Suprapubic skin (tissue), 4 donors: ENCODE data around the gene RNASEL. TPM values are rescaled to one million over a fixed set of nuclear protein-coding genes. Genes with fewer than 3 reads are reported as not detected.

Source experiments
- DNase-seq, 2 donors: peaks; one replicate each; pipeline ENCODE4 v3.0.0-alpha.2; 2019; ENCODE audit warnings: low spot score in 2 of 2
- H3K27ac ChIP-seq: fragments of 200-600 bp; sonication (generic); one replicate; pipeline ENCODE4 v1.5.1; 2019
- H3K27me3 ChIP-seq: fragments of 200-600 bp; sonication (generic); one replicate; pipeline ENCODE4 v1.5.1; 2019
- H3K36me3 ChIP-seq: fragments of 200-600 bp; sonication (generic); one replicate; pipeline ENCODE4 v1.5.1; 2019
- H3K4me1 ChIP-seq: fragments of 200-600 bp; sonication (generic); one replicate; pipeline ENCODE4 v1.5.1; 2019
- H3K4me3 ChIP-seq: fragments of 200-600 bp; sonication (generic); one replicate; pipeline ENCODE4 v1.5.1; 2019; ENCODE audit warnings: mild to moderate bottlenecking
- H3K9me3 ChIP-seq: fragments of 200-600 bp; sonication (generic); one replicate; pipeline ENCODE4 v1.5.1; 2019
- EP300 ChIP-seq: sonication (generic); formaldehyde crosslinking; IDR thresholded peaks from one replicate; pipeline ENCODE4 v1.6.1; 2017; ENCODE audit warnings: antibody characterized with exemption
- POLR2A ChIP-seq, 2 donors: fragments of 450-650 bp; IDR thresholded peaks; one replicate each; pipeline ENCODE4 v1.6.1; 2017; ENCODE audit warnings: antibody characterized with exemption in 2 of 2, mild to moderate bottlenecking in 2 of 2, moderate library complexity in 2 of 2
- POLR2AphosphoS5 ChIP-seq, 3 donors: sonication (generic); formaldehyde crosslinking; IDR thresholded peaks; one replicate each; pipeline ENCODE4 v1.6.1; 2017; ENCODE audit warnings: antibody characterized with exemption in 3 of 3
- WGBS: methylation state at CpG from one replicate; pipeline ENCODE4 v1.1.5; 2018; 5-methylcytosine and 5-hydroxymethylcytosine counted together
- total RNA-seq, 4 donors: library from RNA; depleted of rRNA; stranded (reverse); fragments of >200 nt; gene quantifications; one replicate each; pipeline ENCODE4 v1.1.0, GENCODE V29; 2016
- TF ChIP-seq, protein P1 (sequence below), 2 donors: fragments of 200-600 bp in 1 of 2; fragments of 450-650 bp in 1 of 2; sonication (generic) in 1 of 2; IDR thresholded peaks; one replicate each; pipeline ENCODE4 v1.5.1; 2016 to 2019; ENCODE audit warnings: antibody characterized with exemption in 2 of 2, mild to moderate bottlenecking in 1 of 2, moderate library complexity in 1 of 2

Gene RNASEL
- total RNA-seq, 4 donors from 2014 or later, result 4.1 to 10.7 (median 6.2) TPM

DNA sequence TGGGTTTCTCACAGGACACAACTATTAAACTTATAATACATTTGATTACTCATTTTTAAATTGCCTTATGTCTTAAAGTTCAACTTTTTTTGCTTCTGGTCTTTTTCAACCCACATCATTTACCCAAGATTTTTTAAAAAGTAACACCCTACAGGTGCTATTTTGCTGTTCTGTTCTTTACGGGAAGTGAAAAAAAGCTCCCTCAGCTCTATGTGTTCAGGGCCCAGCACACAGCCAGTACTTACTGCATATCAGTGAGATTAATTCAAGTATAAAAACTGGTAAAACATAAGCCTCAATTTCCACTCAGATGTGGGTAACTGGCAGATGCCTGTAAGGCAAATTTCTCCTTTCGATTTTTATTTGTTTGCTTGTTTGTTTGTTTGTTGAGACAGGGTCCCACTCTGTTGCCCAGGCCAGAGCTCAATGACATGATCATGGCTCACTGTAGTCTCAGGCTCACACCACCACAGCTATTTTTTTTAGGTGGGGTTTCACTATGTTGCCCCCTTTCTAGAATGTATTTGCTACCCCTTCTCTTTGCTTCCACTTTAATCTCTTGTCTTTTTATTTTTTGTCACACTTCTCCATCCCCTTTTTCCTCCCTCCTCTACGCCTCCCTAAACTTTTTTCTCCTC, 20.3 kb downstream of the RNASEL start:
- H3K27me3 ChIP-seq, result no peaks in the 10 kb centered on the region
- H3K4me1 ChIP-seq, result no peaks in the 10 kb centered on the region
- no peak overlapping the region for H3K27ac ChIP-seq
- WGBS, result 86% methylated on average over 3 of the region's 3 CpGs
- H3K36me3 ChIP-seq, result no peaks in the 10 kb centered on the region
- no peak overlapping the region for H3K4me3 ChIP-seq
- TF ChIP-seq POLR2A (IDR thresholded peaks at IDR 0.05) (no peak), EP300 (no peak), POLR2AphosphoS5 (IDR thresholded peaks at IDR 0.05) (no peak)
- TF ChIP-seq, protein P1, sequence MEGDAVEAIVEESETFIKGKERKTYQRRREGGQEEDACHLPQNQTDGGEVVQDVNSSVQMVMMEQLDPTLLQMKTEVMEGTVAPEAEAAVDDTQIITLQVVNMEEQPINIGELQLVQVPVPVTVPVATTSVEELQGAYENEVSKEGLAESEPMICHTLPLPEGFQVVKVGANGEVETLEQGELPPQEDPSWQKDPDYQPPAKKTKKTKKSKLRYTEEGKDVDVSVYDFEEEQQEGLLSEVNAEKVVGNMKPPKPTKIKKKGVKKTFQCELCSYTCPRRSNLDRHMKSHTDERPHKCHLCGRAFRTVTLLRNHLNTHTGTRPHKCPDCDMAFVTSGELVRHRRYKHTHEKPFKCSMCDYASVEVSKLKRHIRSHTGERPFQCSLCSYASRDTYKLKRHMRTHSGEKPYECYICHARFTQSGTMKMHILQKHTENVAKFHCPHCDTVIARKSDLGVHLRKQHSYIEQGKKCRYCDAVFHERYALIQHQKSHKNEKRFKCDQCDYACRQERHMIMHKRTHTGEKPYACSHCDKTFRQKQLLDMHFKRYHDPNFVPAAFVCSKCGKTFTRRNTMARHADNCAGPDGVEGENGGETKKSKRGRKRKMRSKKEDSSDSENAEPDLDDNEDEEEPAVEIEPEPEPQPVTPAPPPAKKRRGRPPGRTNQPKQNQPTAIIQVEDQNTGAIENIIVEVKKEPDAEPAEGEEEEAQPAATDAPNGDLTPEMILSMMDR (IDR thresholded peaks at IDR 0.05), result no peak
- DNase-seq, result no peak
- H3K9me3 ChIP-seq, result no peaks in the 10 kb centered on the region

DNA sequence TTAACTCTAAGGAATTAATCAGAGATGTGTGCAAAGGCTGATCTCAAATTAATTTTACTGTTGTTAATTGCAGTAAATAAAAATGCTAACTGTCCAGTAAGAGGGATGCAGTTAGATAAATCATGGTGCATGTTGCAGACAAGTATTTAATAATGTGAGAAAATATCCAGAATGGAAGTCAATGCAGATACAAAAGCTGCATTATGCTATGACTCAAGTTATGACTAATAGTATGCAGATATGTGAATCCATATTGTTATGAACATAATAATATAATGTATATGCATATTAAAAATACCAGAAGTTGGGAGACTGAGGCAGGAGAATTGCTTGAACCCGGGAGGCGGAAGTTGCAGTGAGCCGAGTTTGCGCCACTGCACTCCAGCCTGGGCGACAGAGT, 21.4 kb downstream of the RNASEL start:
- no peaks in the 10 kb centered on the region for H3K27me3 ChIP-seq
- DNase-seq, result no peak
- H3K4me3 ChIP-seq, result no peak overlapping the region
- no peaks in the 10 kb centered on the region for H3K4me1 ChIP-seq
- H3K9me3 ChIP-seq, result no peaks in the 10 kb centered on the region
- no peaks in the 10 kb centered on the region for H3K36me3 ChIP-seq
- 91% methylated on average over 5 of the region's 5 CpGs for WGBS
- no peak overlapping the region for H3K27ac ChIP-seq
- no peak for TF ChIP-seq POLR2AphosphoS5 (IDR thresholded peaks at IDR 0.05)
- TF ChIP-seq, protein P1 (IDR thresholded peaks at IDR 0.05), result no peak

DNA sequence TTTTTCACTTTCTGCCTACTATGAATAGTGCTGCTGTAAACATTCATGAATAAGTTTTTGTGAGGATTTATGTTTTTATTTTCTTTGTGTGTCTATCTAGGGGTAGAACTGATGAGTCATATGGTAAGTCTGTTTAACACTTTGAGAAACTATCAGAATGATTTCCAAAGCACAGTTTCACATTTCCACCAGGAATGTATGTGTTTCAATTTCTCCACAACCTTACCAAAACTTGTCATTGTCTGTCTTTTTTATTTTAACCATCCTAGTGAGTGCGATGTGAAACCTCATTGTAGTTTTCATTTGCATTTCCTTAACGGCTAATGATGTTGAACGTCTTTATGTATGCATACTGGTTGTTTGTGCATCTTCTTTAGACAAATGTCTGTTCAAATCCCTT, 23.5 kb downstream of the RNASEL start:
- no peaks in the 10 kb centered on the region for H3K36me3 ChIP-seq
- WGBS, result 90% methylated on average over 3 of the region's 3 CpGs
- H3K27me3 ChIP-seq, result no peaks in the 10 kb centered on the region
- H3K27ac ChIP-seq, result no peak overlapping the region
- TF ChIP-seq POLR2AphosphoS5 (IDR thresholded peaks at IDR 0.05) (no peak), EP300 (no peak), POLR2A (IDR thresholded peaks at IDR 0.05) (no peak)
- TF ChIP-seq, protein P1 (IDR thresholded peaks at IDR 0.05), result no peak
- H3K4me3 ChIP-seq, result no peak overlapping the region
- H3K9me3 ChIP-seq, result no peaks in the 10 kb centered on the region
- no peaks in the 10 kb centered on the region for H3K4me1 ChIP-seq
- no peak for DNase-seq

DNA sequence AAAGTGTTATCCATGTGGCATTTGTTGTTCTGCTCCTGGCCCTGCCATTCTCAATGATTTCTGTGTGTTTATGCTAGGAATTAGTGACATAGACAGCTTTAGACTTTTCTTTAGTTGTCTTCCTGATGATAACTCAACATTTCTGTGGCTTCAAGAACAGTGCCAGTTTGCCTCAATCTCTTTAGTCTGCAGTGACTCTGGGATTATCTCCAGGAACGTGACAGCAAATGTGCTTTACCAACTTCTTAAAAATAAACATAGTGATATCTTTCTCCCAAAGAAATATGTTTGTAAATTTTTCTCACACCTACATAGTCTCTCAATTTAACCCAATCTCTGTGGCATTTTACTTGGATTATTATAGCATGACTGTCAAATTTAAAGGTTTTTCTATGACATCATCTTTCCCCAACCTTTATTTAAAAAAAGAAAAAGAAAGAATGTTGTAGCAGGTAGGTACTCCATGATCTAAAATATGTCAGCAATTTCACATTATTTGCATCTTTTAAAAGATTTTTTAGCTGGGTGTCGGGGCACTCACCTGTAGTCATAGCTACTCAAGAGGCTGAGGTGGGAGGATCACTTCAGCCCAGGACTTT, 24.6 kb downstream of the RNASEL start:
- no peaks in the 10 kb centered on the region for H3K9me3 ChIP-seq
- WGBS, result 78% methylated on average over 2 of the region's 2 CpGs
- no peak for DNase-seq
- no peaks in the 10 kb centered on the region for H3K27me3 ChIP-seq
- no peaks in the 10 kb centered on the region for H3K4me1 ChIP-seq
- TF ChIP-seq EP300, result no peak
- TF ChIP-seq POLR2AphosphoS5 (IDR thresholded peaks at IDR 0.05), result no peak
- TF ChIP-seq, protein P1 (IDR thresholded peaks at IDR 0.05), result no peak
- TF ChIP-seq POLR2A (IDR thresholded peaks at IDR 0.05), result no peak
- H3K36me3 ChIP-seq, result no peaks in the 10 kb centered on the region
- H3K4me3 ChIP-seq, result no peak overlapping the region
- no peak overlapping the region for H3K27ac ChIP-seq

DNA sequence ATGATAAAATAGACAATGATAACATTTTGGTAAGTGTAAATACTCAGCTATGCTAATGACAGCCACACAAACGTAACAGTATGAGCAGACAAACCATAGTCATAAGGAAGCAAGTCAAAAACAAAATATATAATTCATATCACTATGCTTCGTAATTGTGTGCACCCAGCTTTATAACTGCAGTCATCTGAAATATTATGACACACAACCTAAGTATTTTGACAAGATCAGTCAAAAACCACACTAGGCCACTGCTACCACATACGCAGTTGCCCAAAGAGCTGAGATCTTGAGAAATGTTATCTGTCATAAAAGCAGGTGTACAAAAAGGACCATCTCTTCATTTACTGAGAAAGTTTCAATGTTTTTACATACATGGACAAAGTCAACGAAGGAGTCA, 26.0 kb downstream of the RNASEL start:
- H3K4me1 ChIP-seq, result no peaks in the 10 kb centered on the region
- no peak for DNase-seq
- no peak overlapping the region for H3K27ac ChIP-seq
- WGBS, result 89% methylated on average over 4 of the region's 4 CpGs
- TF ChIP-seq, protein P1 (IDR thresholded peaks at IDR 0.05), result no peak
- no peak for TF ChIP-seq EP300
- no peak for TF ChIP-seq POLR2AphosphoS5 (IDR thresholded peaks at IDR 0.05)
- TF ChIP-seq POLR2A (IDR thresholded peaks at IDR 0.05), result no peak
- H3K4me3 ChIP-seq, result no peak overlapping the region
- no peaks in the 10 kb centered on the region for H3K27me3 ChIP-seq
- H3K9me3 ChIP-seq, result no peaks in the 10 kb centered on the region
- no peaks in the 10 kb centered on the region for H3K36me3 ChIP-seq
